ENCODE data around the gene OPHN1. TPM values are rescaled to one million over a fixed set of nuclear protein-coding genes. Genes with fewer than 3 reads are reported as not detected.
"Not testable (repeated sequence)": the region's sequence is repeated elsewhere in the genome, so short reads cannot be mapped to it uniquely, and the experiment has no call there.

Gene OPHN1
- total and polyA plus RNA-seq, 2 donors (not counting 1 experiment from before 2014, with no cell fraction given): 2.9 to 8.3 TPM

- Histone ChIP-seq H3K27ac (ENCODE audit: insufficient read depth, low read length) (no peak overlapping the region), H3K4me3 (replicated peaks in 1 of 4; ENCODE audit: control extremely low read depth in 1 of 4, insufficient read depth in 1 of 4, low read depth in 3 of 4, low read length in 4 of 4) (no peak overlapping the region), H3K9ac (ENCODE audit: insufficient read depth, low read length) (no peak overlapping the region), H4K20me1 (ENCODE audit: control insufficient read depth, extremely low read depth, insufficient read depth, low read length) (no peaks in the 10 kb centered on the region), H3K4me2 (ENCODE audit: extremely low read depth, insufficient read depth, low read length) (no peak overlapping the region), H3K79me2 (ENCODE audit: control insufficient read depth, insufficient read depth, low read length) (no peaks in the 10 kb centered on the region), H3K27me3 (ENCODE audit: control insufficient read depth, insufficient read depth, low read length) (no peaks in the 10 kb centered on the region), H3K36me3 (ENCODE audit: control insufficient read depth, insufficient read depth, low read length) (no peaks in the 10 kb centered on the region), H2AFZ (ENCODE audit: low read length) (no peak overlapping the region), H3K4me1 (ENCODE audit: control insufficient read depth, extremely low read depth, insufficient read depth, low read length) (no peaks in the 10 kb centered on the region), H3K9me3 (ENCODE audit: control insufficient read depth, insufficient read depth, low read depth, low read length) (no peaks in the 10 kb centered on the region)
- no peak for DNase-seq (ENCODE audit: low read depth in 2 of 2)
- no peak for TF ChIP-seq EZH2 (IDR thresholded peaks at IDR 0.05; ENCODE audit: low read length, missing control alignments)
- no peak for TF ChIP-seq CTCF (conservative IDR thresholded peaks at IDR 0.05 in 1 of 2, IDR thresholded peaks at IDR 0.05 in 1 of 2; ENCODE audit: low read depth in 1 of 2, low read length in 2 of 2)
Observed at GRCh38 chrX:68398291-68398690, 35.0 kb downstream of the OPHN1 start.

DNA sequence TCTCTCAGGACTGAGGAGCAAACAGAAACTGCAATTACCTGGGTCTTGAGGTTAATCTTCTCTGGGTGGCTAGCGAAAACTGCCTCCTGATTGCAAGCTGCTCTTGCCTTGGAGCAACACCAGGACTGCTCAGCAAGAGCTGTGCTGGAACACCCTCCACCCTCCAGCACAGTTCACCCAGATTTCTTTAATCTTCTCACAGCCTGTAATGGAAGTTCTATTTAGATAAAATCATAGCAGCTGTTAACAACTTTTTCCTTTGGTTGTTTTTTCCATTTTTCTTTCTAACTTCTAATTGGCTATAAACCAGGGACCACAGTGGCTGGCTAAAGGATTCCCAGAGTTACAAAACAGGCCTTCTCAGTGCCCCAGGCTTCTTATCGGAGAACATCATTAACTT lies 36.3 kb downstream of the OPHN1 start:
- H3K4me1 ChIP-seq (ENCODE audit: control insufficient read depth, extremely low read depth, insufficient read depth, low read length): no peaks in the 10 kb centered on the region
- no peak overlapping the region for H3K4me3 ChIP-seq (replicated peaks in 1 of 4; ENCODE audit: control extremely low read depth in 1 of 4, insufficient read depth in 1 of 4, low read depth in 3 of 4, low read length in 4 of 4)
- H4K20me1 ChIP-seq (ENCODE audit: control insufficient read depth, extremely low read depth, insufficient read depth, low read length): no peaks in the 10 kb centered on the region
- no peak overlapping the region for H2AFZ ChIP-seq (ENCODE audit: low read length)
- H3K27me3 ChIP-seq (ENCODE audit: control insufficient read depth, insufficient read depth, low read length): no peaks in the 10 kb centered on the region
- H3K27ac ChIP-seq (ENCODE audit: insufficient read depth, low read length): no peak overlapping the region
- H3K4me2 ChIP-seq (ENCODE audit: extremely low read depth, insufficient read depth, low read length): no peak overlapping the region
- H3K9ac ChIP-seq (ENCODE audit: insufficient read depth, low read length): no peak overlapping the region
- DNase-seq (ENCODE audit: low read depth in 2 of 2): peak; percentile 15 to 48
- no peaks in the 10 kb centered on the region for H3K79me2 ChIP-seq (ENCODE audit: control insufficient read depth, insufficient read depth, low read length)
- no peaks in the 10 kb centered on the region for H3K36me3 ChIP-seq (ENCODE audit: control insufficient read depth, insufficient read depth, low read length)
- no peak for TF ChIP-seq EZH2 (IDR thresholded peaks at IDR 0.05; ENCODE audit: low read length, missing control alignments)
- TF ChIP-seq CTCF (conservative IDR thresholded peaks at IDR 0.05 in 1 of 2, IDR thresholded peaks at IDR 0.05 in 1 of 2; ENCODE audit: low read depth in 1 of 2, low read length in 2 of 2): no peak
- no peaks in the 10 kb centered on the region for H3K9me3 ChIP-seq (ENCODE audit: control insufficient read depth, insufficient read depth, low read depth, low read length)

- not testable (repeated sequence) for H3K4me1 ChIP-seq (ENCODE audit: control insufficient read depth, extremely low read depth, insufficient read depth, low read length); DNase-seq (ENCODE audit: low read depth in 2 of 2); H3K27ac ChIP-seq (ENCODE audit: insufficient read depth, low read length)
Observed at GRCh38 chrX:68389419-68389960, 43.8 kb downstream of the OPHN1 start.

More at GRCh38 chrX:68389419-68389960, 43.8 kb downstream of the OPHN1 start:
- H4K20me1 ChIP-seq (ENCODE audit: control insufficient read depth, extremely low read depth, insufficient read depth, low read length); H2AFZ ChIP-seq (ENCODE audit: low read length); H3K9me3 ChIP-seq (ENCODE audit: control insufficient read depth, insufficient read depth, low read depth, low read length); H3K4me2 ChIP-seq (ENCODE audit: extremely low read depth, insufficient read depth, low read length); H3K4me3 ChIP-seq (replicated peaks in 1 of 4; ENCODE audit: control extremely low read depth in 1 of 4, insufficient read depth in 1 of 4, low read depth in 3 of 4, low read length in 4 of 4); H3K9ac ChIP-seq (ENCODE audit: insufficient read depth, low read length); H3K27me3 ChIP-seq (ENCODE audit: control insufficient read depth, insufficient read depth, low read length); H3K36me3 ChIP-seq (ENCODE audit: control insufficient read depth, insufficient read depth, low read length); H3K79me2 ChIP-seq (ENCODE audit: control insufficient read depth, insufficient read depth, low read length): not testable (repeated sequence)

Measured in fibroblast of lung (primary cell).